Neural cell (in vitro differentiated cells): Measurements from ENCODE around the gene SOCS7. TPM values are rescaled to one million over a fixed set of nuclear protein-coding genes. Genes with fewer than 3 reads are reported as not detected.
A peak's percentile ranks its signal among the peaks of the same experiment; 100 is the strongest.

Experiments used
- H2AFZ ChIP-seq: fragments of 200-600, 300-800 bp; sonication (generic), shearing (Covaris generic); 2 replicates; pipeline ENCODE4 v1.6.0; 2014; ENCODE audit warnings: low read depth, mild to moderate bottlenecking, antibody characterized with exemption, low read length, moderate library complexity
- H3F3A ChIP-seq: fragments of 200-600 bp; shearing (Covaris generic); 2 replicates; pipeline ENCODE4 v1.6.1; 2016; ENCODE audit warnings: mild to moderate bottlenecking, moderate library complexity, mixed read lengths, antibody characterized with exemption, low read length; ENCODE audit not compliant: insufficient read depth, poor library complexity, severe bottlenecking
- H3K27ac ChIP-seq: fragments of 200-600, 300-800 bp; sonication (generic), shearing (Covaris generic); 2 replicates; pipeline ENCODE4 v1.5.1; 2014; ENCODE audit warnings: mild to moderate bottlenecking, low read length, moderate library complexity
- H3K27me3 ChIP-seq: fragments of 300-800, 200-600 bp; sonication (generic), shearing (Covaris generic); 2 replicates; pipeline ENCODE4 v1.6.0; 2014; ENCODE audit warnings: mild to moderate bottlenecking, low read depth, low read length, moderate library complexity; ENCODE audit not compliant: insufficient read depth
- H3K36me3 ChIP-seq: fragments of 300-800, 200-600 bp; sonication (generic), shearing (Covaris generic); 2 replicates; pipeline ENCODE4 v1.5.1; 2014; ENCODE audit warnings: mild to moderate bottlenecking, antibody characterized with exemption, low read length, moderate library complexity; ENCODE audit not compliant: insufficient read depth
- H3K4me2 ChIP-seq: fragments of 300-800, 200-600 bp; sonication (generic), shearing (Covaris generic); 2 replicates; pipeline ENCODE4 v1.6.0; 2014; ENCODE audit warnings: mild to moderate bottlenecking, low read length
- H3K4me3 ChIP-seq: fragments of 300-800, 200-600 bp; sonication (generic), shearing (Covaris generic); 2 replicates; pipeline ENCODE4 v1.5.1; 2014; ENCODE audit warnings: mild to moderate bottlenecking, low read length, moderate library complexity
- H3K79me2 ChIP-seq: fragments of 200-600 bp; shearing (Covaris generic); replicated peaks from 2 replicates; pipeline ENCODE4 v1.6.0; 2014; ENCODE audit warnings: mild to moderate bottlenecking, low read length, moderate library complexity; ENCODE audit not compliant: insufficient read depth
- H3K9ac ChIP-seq: fragments of 300-800, 200-600 bp; sonication (generic), shearing (Covaris generic); 2 replicates; pipeline ENCODE4 v1.6.1; 2016; ENCODE audit warnings: mild to moderate bottlenecking, low read length, mixed read lengths
- H3K9me2 ChIP-seq: fragments of 200-600 bp; shearing (Covaris generic); 2 replicates; pipeline ENCODE4 v1.6.1; 2016; ENCODE audit warnings: mild to moderate bottlenecking, low read length, mixed read lengths; ENCODE audit not compliant: insufficient read depth
- H3K9me3 ChIP-seq: fragments of 200-600, 300-800 bp; sonication (generic), shearing (Covaris generic); 2 replicates; pipeline ENCODE4 v1.6.1; 2016; ENCODE audit warnings: mild to moderate bottlenecking, mixed run types, low read length, moderate library complexity, mixed read lengths
- H4K20me1 ChIP-seq: fragments of 200-600 bp; shearing (Covaris generic); 2 replicates; pipeline ENCODE4 v1.6.1; 2016; ENCODE audit warnings: mild to moderate bottlenecking, mixed run types; ENCODE audit not compliant: insufficient read depth
- EP300 ChIP-seq: fragments of 450-650 bp; conservative IDR thresholded peaks from 2 replicates; pipeline ENCODE4 v1.6.1; 2014; ENCODE audit warnings: antibody characterized with exemption, mild to moderate bottlenecking, moderate library complexity; ENCODE audit not compliant: poor library complexity, severe bottlenecking
- EZH2 ChIP-seq: fragments of 200-600, 300-800 bp; shearing (Covaris generic), sonication (generic); IDR thresholded peaks from 2 replicates; pipeline ENCODE4 v1.6.1; 2014; ENCODE audit warnings: antibody characterized with exemption, low read length, borderline replicate concordance, mild to moderate bottlenecking; ENCODE audit not compliant: insufficient read depth, poor library complexity, severe bottlenecking
- MXI1 ChIP-seq: fragments of 450-650 bp; conservative IDR thresholded peaks from 2 replicates; pipeline ENCODE4 v1.6.1; 2014; ENCODE audit warnings: antibody characterized with exemption, mild to moderate bottlenecking; ENCODE audit not compliant: poor library complexity, severe bottlenecking
- POLR2AphosphoS5 ChIP-seq: IDR thresholded peaks from 2 replicates; pipeline ENCODE4 v1.6.1; 2012
- RAD21 ChIP-seq: fragments of 450-650 bp; conservative IDR thresholded peaks from 2 replicates; pipeline ENCODE4 v1.6.1; 2014; ENCODE audit warnings: antibody characterized with exemption, mild to moderate bottlenecking, moderate library complexity
- SMC3 ChIP-seq: fragments of 450-650 bp; conservative IDR thresholded peaks from 2 replicates; pipeline ENCODE4 v1.6.1; 2014; ENCODE audit warnings: antibody characterized with exemption, mild to moderate bottlenecking, moderate library complexity; ENCODE audit not compliant: poor library complexity
- TAF1 ChIP-seq: IDR thresholded peaks from 2 replicates; pipeline ENCODE4 v1.6.1; 2012; ENCODE audit warnings: low read depth
- polyA plus RNA-seq: library from polyadenylated mRNA; depleted of rRNA; stranded (reverse); fragments of >200 nt; gene quantifications from 2 replicates; pipeline ENCODE4 v1.2.3, GENCODE V29; 2014
- TF ChIP-seq, protein P1 (sequence below): IDR thresholded peaks from 2 replicates; pipeline ENCODE4 v1.6.1; 2012; ENCODE audit warnings: borderline replicate concordance
- TF ChIP-seq, protein P2 (sequence below): fragments of 450-650 bp; IDR thresholded peaks from 2 replicates; pipeline ENCODE4 v1.5.1; 2014; ENCODE audit warnings: antibody characterized with exemption, mild to moderate bottlenecking, moderate library complexity; ENCODE audit not compliant: poor library complexity, severe bottlenecking

SOCS7 gene
- polyA plus RNA-seq, 1 donor from 2014 or later: 23.7 TPM

DNA sequence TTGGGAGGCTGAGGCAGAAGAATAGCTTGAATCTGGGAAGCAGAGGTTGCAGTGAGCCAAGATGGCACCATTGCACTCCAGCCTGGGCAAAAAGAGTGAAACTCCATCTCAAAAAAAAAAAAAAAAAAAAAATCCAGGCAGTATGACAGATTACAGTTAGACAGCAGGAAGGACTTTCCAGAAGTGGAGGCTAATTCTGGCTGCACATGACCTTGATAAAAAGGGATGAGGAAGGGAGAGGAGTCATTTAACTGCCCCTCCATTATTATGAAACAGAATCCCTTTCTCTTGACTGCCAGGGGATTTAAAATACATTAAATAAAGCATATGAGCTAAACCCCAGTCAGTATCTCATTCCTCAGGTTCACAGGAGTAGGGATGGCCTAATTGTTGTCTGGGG lies 74.8 kb downstream of the SOCS7 start:
- H3K9ac ChIP-seq: no peak overlapping the region
- TF ChIP-seq MXI1 (no peak), TAF1 (no peak), RAD21 (no peak), POLR2AphosphoS5 (no peak), EP300 (no peak), SMC3 (no peak), EZH2 (no peak)
- TF ChIP-seq, protein P1, sequence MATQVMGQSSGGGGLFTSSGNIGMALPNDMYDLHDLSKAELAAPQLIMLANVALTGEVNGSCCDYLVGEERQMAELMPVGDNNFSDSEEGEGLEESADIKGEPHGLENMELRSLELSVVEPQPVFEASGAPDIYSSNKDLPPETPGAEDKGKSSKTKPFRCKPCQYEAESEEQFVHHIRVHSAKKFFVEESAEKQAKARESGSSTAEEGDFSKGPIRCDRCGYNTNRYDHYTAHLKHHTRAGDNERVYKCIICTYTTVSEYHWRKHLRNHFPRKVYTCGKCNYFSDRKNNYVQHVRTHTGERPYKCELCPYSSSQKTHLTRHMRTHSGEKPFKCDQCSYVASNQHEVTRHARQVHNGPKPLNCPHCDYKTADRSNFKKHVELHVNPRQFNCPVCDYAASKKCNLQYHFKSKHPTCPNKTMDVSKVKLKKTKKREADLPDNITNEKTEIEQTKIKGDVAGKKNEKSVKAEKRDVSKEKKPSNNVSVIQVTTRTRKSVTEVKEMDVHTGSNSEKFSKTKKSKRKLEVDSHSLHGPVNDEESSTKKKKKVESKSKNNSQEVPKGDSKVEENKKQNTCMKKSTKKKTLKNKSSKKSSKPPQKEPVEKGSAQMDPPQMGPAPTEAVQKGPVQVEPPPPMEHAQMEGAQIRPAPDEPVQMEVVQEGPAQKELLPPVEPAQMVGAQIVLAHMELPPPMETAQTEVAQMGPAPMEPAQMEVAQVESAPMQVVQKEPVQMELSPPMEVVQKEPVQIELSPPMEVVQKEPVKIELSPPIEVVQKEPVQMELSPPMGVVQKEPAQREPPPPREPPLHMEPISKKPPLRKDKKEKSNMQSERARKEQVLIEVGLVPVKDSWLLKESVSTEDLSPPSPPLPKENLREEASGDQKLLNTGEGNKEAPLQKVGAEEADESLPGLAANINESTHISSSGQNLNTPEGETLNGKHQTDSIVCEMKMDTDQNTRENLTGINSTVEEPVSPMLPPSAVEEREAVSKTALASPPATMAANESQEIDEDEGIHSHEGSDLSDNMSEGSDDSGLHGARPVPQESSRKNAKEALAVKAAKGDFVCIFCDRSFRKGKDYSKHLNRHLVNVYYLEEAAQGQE: no peak
- TF ChIP-seq, protein P2, sequence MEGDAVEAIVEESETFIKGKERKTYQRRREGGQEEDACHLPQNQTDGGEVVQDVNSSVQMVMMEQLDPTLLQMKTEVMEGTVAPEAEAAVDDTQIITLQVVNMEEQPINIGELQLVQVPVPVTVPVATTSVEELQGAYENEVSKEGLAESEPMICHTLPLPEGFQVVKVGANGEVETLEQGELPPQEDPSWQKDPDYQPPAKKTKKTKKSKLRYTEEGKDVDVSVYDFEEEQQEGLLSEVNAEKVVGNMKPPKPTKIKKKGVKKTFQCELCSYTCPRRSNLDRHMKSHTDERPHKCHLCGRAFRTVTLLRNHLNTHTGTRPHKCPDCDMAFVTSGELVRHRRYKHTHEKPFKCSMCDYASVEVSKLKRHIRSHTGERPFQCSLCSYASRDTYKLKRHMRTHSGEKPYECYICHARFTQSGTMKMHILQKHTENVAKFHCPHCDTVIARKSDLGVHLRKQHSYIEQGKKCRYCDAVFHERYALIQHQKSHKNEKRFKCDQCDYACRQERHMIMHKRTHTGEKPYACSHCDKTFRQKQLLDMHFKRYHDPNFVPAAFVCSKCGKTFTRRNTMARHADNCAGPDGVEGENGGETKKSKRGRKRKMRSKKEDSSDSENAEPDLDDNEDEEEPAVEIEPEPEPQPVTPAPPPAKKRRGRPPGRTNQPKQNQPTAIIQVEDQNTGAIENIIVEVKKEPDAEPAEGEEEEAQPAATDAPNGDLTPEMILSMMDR: no peak
- no peaks in the 10 kb centered on the region for H3K79me2 ChIP-seq
- no peaks in the 10 kb centered on the region for H3K9me3 ChIP-seq
- H3K36me3 ChIP-seq: no peaks in the 10 kb centered on the region
- H2AFZ ChIP-seq: no peak overlapping the region
- no peak overlapping the region for H3K27ac ChIP-seq
- H3F3A ChIP-seq: no peaks in the 10 kb centered on the region
- no peaks in the 10 kb centered on the region for H4K20me1 ChIP-seq
- no peaks in the 10 kb centered on the region for H3K9me2 ChIP-seq
- H3K4me3 ChIP-seq: no peak overlapping the region
- no peak overlapping the region for H3K4me2 ChIP-seq
- peaks cover 10% of the 10 kb centered on the region for H3K27me3 ChIP-seq

DNA sequence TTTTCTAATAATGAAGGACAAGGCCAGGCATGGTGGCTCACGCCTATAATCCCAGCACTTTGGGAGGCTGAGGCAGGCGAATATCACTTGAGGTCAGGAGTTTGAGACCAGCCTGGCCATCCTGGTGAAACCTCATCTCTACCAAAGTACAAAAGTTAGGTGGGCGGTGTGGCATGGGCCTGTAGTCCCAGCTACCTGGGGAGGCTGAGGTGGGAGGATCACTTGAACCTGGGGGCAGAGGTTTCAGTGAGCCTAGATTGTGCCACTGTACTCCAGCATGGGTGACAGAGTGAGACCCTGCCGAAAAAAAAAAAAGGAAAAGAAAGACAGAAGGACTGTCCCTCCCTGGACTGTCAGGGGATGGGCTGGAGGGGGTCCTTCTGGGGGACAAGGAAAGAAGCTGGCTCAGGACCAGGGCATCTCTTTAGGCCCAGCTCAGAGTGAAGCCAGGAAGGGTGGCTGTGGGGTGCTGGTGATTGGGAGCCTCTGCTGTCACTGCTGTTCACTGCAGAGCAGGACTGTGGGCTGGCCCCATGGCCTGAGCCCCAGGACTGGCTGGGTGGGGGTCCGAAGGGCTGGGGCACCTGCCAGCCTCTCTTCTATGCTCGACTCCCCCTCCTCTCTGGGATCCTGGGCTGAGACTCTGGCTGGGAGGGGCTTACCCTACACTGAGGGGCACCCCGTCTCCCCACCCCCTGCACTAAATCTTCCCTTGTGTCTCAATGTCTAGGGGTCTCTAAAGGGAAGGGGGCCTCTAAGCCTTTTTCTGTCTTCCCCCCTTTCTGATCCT lies 75.7 kb downstream of the SOCS7 start:
- H3K27me3 ChIP-seq: peaks cover 10% of the 10 kb centered on the region
- no peak overlapping the region for H3K27ac ChIP-seq
- peak overlapping the region; percentile 66 for H3K4me3 ChIP-seq
- no peaks in the 10 kb centered on the region for H3K36me3 ChIP-seq
- peak overlapping the region; percentile 63 for H3K9ac ChIP-seq
- H3K79me2 ChIP-seq: no peaks in the 10 kb centered on the region
- no peaks in the 10 kb centered on the region for H3F3A ChIP-seq
- H3K9me3 ChIP-seq: no peaks in the 10 kb centered on the region
- no peak overlapping the region for H3K4me2 ChIP-seq
- H3K9me2 ChIP-seq: no peaks in the 10 kb centered on the region
- no peaks in the 10 kb centered on the region for H4K20me1 ChIP-seq
- no peak overlapping the region for H2AFZ ChIP-seq
- TF ChIP-seq POLR2AphosphoS5 (no peak), TAF1 (no peak), EP300 (no peak), RAD21 (no peak), SMC3 (no peak), EZH2 (no peak)
- TF ChIP-seq, protein P2: no peak
- TF ChIP-seq, protein P1: no peak
